Stimulated activated CD4-positive, alpha-beta T cell treated with anti-CD3 and anti-CD28 coated beads, Interleukin-15, amount 100 ng/mL, for 1 hour (primary cell): Measurements from ENCODE around the gene ITGA5.
A peak's percentile ranks its signal among the peaks of the same experiment; 100 is the strongest.

Experiments used
- DNase-seq, 2 donors: peaks; one replicate each; pipeline ENCODE4 v3.0.0-alpha.2; 2020; ENCODE audit warnings: low read depth in 1 of 2, low spot score in 1 of 2

The ITGA5 gene

GRCh38 chr12:54373649-54374561 lies 45.2 kb downstream of the ITGA5 start:
- DNase-seq: no peak

DNA sequence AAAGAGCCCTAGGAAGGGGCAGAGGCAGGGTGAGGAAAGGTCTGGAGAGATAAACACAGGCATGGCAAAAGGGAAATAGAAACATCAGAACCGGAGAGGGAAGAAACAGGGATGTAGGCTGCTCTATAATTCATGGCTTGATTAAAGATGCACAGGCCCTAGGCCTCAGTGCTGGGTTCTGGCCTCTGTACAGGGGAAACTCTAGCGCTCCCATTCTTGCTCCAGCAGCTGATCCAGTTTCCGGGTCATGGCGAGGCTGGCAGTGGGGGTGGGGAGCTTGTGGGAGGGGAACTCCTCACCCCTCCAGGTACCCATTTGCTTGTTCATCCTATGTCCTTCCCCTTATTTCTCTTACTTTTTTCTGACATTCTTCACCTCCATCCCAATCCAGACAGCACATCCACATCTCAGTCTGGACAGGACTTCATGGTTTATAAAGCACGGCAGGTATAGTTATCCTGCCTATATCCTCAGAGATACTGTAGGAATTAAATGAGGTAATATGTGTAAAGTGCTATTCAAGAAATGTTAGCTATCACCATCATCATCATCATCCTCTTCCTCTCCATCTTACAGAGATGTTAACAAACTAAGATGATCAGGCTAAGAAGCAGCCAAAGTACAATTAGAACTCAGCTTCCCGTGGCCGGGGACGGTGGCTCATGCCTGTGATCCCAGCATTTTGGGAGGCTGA lies 46.8 kb downstream of the ITGA5 start:
- DNase-seq: no peak

GRCh38 chr12:54371328-54372112 lies 47.5 kb downstream of the ITGA5 start:
- no peak for DNase-seq

DNA sequence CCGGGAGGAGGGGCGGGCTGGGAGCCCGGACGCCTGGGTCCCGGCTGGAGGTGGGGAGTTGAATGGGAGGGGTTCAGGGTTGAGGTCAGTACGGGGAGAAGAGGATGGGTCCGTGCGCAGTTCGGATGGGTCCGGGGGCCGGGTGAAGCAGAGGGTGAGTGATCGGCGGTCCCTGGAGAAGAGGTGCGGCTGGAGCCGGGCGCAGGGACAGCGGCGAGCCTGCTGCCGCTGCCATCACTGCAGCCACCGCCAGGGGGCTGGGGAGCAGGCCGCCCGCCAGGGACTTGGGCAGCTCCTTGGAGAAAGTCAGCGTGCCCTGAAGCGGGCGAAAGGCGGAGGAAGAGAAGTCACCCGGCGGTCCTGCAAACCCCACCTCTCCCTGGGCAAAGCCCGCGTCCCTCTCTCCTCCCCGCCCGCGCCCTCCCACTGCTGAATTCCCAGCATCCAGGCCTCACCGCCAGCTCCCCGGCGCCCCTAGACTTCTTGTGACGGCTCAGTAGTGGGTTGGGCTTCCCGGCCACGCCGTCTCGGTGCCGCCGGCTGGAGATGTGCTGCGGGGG lies 48.8 kb downstream of the ITGA5 start:
- no peak for DNase-seq

- DNase-seq: no peak
These were observed 49.4 kb downstream of the ITGA5 start for GRCh38 chr12:54369597-54370131.

- peak; percentile 78 to 87 for DNase-seq
These were observed 50.1 kb downstream of the ITGA5 start for GRCh38 chr12:54368709-54369596.

DNA sequence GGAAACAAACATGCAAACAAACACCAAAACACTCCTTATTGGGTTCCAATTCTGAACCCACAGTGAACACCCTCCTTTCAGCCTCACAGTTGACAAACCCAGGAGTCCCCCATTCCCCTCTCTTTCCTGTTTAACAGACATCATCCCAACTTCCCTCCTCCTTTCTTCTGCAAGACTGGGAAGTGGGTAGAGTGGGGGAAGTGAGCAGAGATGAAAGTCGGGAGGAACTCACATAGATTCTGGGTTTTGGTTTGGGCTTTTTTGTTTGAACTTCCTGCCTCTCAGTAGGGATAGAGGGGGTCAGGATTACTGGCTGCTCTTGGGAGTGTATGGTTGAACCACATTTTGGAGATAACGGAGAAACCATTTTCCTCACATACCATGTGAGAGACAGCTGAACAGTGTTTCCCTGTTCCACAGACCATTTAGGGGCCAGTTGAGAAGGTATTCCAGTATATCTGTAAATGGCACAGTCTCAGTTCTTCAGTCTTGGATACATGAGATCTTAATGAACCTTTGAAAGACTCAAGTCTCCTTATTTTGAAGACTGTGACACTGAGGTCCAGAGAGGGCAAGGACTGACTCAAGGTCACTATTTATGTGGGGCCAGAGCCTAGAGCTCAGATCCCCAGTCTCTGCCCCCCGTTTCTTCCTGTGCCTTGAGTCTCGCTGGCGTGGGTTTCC lies 50.9 kb downstream of the ITGA5 start:
- DNase-seq: no peak

DNA sequence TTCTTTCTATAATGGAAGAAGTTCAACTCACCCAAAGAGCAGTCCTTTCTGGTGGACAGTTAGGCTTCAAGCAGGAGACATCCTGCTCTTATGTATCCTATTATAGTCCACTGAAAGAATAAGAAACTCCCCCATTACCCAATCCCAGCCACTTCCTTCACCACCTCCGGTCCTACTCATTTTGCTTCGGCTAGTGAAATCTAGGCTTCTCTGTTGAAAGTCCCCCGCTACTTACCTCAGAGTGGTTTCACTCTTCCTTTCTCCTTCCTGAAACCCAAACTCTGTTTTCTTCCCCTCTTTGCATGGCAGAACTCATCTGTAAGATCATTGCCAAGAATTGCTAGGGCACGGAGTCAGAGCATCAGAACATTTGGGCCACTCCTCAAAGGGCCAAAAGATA lies 54.7 kb downstream of the ITGA5 start, which contains the start of gene GPR84:
GPR84 (minus strand) TSS at position 74 of the 400 bp plus-strand sequence. CDS start 635 bp downstream, outside the sequence.
- no peak for DNase-seq

GRCh38 chr12:54363618-54364017 lies 55.4 kb downstream of the ITGA5 start:
- DNase-seq: no peak

- no peak for DNase-seq
These were observed 56.0 kb downstream of the ITGA5 start for GRCh38 chr12:54363047-54363446.

DNA sequence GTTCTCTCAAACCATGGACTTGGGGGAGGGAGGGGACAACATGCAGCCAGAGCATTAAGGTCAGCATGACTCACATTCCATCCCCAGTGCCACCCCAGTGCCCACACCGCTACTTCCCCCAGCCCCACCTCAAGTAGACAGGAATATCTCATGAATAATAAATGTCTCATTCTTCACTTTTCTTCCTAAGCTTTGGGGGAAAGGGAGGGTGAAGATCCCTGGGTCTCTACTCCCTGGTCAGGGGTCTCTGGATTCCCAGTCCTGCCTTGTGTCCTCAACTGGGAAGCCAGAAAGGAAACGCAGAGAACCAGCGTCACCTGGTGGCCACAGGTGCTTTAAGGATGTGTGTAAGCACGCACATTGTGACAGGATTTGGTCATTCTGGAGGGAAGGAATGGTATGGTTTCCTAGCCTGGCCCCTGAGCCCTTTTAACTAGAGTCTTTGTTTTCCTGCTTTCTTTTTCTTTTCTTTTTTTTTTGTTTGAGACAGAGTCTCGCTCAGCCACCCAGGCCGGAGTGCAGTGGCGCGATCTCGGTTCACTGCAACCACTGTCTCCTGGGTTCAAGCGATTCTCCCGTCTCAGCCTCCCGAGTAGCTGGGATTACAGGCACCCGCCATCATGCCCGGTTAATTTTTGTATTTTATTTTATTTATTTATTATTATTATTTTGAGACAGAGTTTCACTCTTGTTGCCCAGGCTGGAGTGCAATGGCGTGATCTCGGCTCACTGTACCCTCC lies 58.2 kb downstream of the ITGA5 start:
- no peak for DNase-seq

- no peak for DNase-seq
These were observed 59.2 kb downstream of the ITGA5 start for GRCh38 chr12:54359762-54360351.

GRCh38 chr12:54358945-54359761 lies 59.9 kb downstream of the ITGA5 start:
- peak; percentile 79 to 86 for DNase-seq

DNA sequence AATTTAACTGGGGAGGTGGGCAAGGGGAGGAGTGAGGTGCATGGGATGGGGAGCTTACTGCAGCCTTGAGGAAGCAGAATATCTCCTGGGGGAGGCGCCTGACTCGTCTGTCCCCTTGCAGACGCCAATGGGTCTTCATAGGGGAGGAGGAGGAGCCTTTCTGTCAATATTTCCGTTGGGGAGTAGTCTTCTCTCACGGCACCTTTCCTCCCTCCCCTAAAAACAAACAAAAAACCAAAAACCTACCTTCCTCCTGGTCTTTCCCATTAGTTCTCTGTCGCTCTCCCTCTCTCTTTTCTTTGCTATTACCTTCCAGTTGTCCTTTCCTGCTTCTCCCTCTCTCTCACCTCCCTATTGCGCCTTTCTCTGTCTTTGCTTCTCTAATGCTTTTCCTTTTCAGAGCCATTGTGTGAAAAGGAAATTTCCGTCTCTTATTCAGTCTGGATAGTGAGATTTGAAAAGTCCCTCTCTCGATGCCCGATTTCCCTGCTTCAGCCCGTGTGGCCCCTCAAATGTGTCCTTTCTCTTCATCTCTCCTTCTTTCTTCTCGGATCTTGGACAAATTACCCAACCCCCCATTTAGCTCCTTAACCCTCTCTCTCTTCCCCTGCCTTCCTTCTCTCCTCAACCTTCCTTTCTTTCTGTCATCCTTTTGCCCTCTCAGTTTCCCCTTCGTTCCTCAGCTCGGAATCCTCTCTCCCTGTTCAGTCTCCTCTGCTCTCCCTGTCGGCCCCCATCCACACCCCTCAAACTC lies 60.7 kb downstream of the ITGA5 start:
- DNase-seq: no peak

- DNase-seq: no peak
These were observed 61.4 kb downstream of the ITGA5 start for GRCh38 chr12:54357506-54358190.

DNA sequence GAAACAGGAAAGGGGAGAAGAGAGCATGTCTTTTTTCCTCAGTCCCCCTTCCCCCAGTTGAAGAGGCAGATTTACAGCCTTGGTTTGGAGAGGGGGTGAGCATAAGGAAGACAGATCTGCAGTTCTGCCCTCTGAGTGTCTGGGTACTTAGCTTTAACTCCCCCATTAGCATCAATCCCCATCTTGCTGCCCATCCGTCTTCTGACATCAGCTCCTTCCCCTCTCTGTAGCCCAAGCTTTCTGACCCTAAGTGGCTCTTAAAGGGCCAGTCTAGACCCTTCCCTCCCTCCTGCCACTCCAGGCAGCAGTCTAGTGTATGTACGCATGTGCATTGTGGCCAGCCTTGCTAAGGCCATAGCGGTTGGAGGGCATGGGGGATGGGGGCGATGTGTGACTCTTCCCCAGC lies 62.1 kb downstream of the ITGA5 start:
- DNase-seq: no peak
